Right lobe of liver (tissue), 4 donors: ENCODE data around the gene SH3RF3.

Experiments used
- POLR2A ChIP-seq: fragments of 450-650 bp; IDR thresholded peaks from one replicate; pipeline ENCODE4 v1.6.1; 2017; ENCODE audit warnings: antibody characterized with exemption, mild to moderate bottlenecking
- TF ChIP-seq, protein P1 (sequence below), 4 donors: fragments of 200-600 bp in 3 of 4; fragments of 450-650 bp in 1 of 4; IDR thresholded peaks; one replicate each; pipeline versions ENCODE4 v1.5.1 to v1.8.0; 2016 to 2022; ENCODE audit warnings: antibody characterized with exemption in 4 of 4, mild to moderate bottlenecking in 2 of 4
- donor health status: DM: no; HTN: no; CAD: no.
- donor health status: DM: no; HTN: no; CAD: no.
- donor health status: DM: no; HTN: yes; CAD: no.

- TF ChIP-seq POLR2A, result no peak
- TF ChIP-seq, protein P1, sequence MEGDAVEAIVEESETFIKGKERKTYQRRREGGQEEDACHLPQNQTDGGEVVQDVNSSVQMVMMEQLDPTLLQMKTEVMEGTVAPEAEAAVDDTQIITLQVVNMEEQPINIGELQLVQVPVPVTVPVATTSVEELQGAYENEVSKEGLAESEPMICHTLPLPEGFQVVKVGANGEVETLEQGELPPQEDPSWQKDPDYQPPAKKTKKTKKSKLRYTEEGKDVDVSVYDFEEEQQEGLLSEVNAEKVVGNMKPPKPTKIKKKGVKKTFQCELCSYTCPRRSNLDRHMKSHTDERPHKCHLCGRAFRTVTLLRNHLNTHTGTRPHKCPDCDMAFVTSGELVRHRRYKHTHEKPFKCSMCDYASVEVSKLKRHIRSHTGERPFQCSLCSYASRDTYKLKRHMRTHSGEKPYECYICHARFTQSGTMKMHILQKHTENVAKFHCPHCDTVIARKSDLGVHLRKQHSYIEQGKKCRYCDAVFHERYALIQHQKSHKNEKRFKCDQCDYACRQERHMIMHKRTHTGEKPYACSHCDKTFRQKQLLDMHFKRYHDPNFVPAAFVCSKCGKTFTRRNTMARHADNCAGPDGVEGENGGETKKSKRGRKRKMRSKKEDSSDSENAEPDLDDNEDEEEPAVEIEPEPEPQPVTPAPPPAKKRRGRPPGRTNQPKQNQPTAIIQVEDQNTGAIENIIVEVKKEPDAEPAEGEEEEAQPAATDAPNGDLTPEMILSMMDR (IDR thresholded peaks at IDR 0.05), result no peak
These were observed 193.1 kb downstream of the SH3RF3 start for GRCh38 chr2:109322111-109322510.
